K562 (cell line): ENCODE results near the gene MS4A13. TPM values are rescaled to one million over a fixed set of nuclear protein-coding genes. Genes with fewer than 3 reads are reported as not detected.

ENCODE experiments used
- ATAC-seq: fragments of 200-7000 bp; cut with Tn5 transposase; 3 replicates; pipeline ENCODE4 v1.9.1; 2020; ENCODE audit warnings: moderate library complexity
- BruUV-seq: library from RNA; stranded (reverse); fragments of 400-500 nt; replicated peaks from 2 replicates; lab custom pipeline; 2021; lab: Mats Ljungman, UMichigan
- CTCF ChIA-PET: fragments of 300-600 bp; formaldehyde crosslinking; extraction: SDS; loops from one replicate; lab custom pipeline; 2021; ENCODE audit warnings: low intra/inter-chr PET ratio; lab: Yijun Ruan, JAX
- POLR2A ChIA-PET: fragments of 300-600, 350-650 bp; sonication (Branson Sonifier 250); formaldehyde crosslinking; extraction: SDS; loops from one replicate; lab custom pipeline; 2021; ENCODE audit warnings: antibody characterized with exemption, inconsistent platforms; lab: Yijun Ruan, JAX
- DNase-seq, 4 experiments: peaks; one replicate each; pipeline versions ENCODE4 v3.0.0 to v3.0.0-alpha.2; 2011 to 2018; ENCODE audit warnings: low spot score in 3 of 4, mixed read lengths in 3 of 4; ENCODE audit errors: extremely low read depth in 1 of 4
- FAIRE-seq: peaks from 2 replicates; lab custom pipeline; 2011; peaks lifted over from hg19 to GRCh38; lab: Jason Lieb, UNC
- H2AFZ ChIP-seq: 2 replicates; pipeline ENCODE4 v1.6.0; 2011; ENCODE audit warnings: low read depth, low read length, control low read depth, inconsistent platforms
- H3K27ac ChIP-seq: fragments of 200-600 bp; 3 replicates; pipeline ENCODE4 v1.8.0; 2011; ENCODE audit warnings: low read depth, mild to moderate bottlenecking, control low read depth, inconsistent platforms, low read length, moderate library complexity, mixed read lengths; ENCODE audit errors: extremely low read depth
- H3K27me3 ChIP-seq, 2 experiments: fragments of 300-600 bp in 1 of 2; 2 replicates in 1 of 2; 3 replicates in 1 of 2; pipeline versions ENCODE4 v1.6.0 to v1.8.0; 2011; ENCODE audit warnings: inconsistent platforms in 2 of 2, low read length in 2 of 2, mild to moderate bottlenecking in 1 of 2, mixed read lengths in 1 of 2, moderate library complexity in 1 of 2; ENCODE audit not compliant: control insufficient read depth in 2 of 2, insufficient read depth in 2 of 2
- H3K36me3 ChIP-seq: fragments of 300-600 bp; 3 replicates; pipeline ENCODE4 v1.8.0; 2011; ENCODE audit warnings: mild to moderate bottlenecking, low read length, inconsistent platforms; ENCODE audit not compliant: control insufficient read depth, insufficient read depth
- H3K4me1 ChIP-seq, 2 experiments: fragments of 200-600 bp in 1 of 2; replicated peaks in 1 of 2; 2 replicates in 1 of 2; 3 replicates in 1 of 2; pipeline versions ENCODE4 v1.5.1 to v1.8.0; 2011; ENCODE audit warnings: inconsistent platforms in 2 of 2, low read length in 2 of 2, mild to moderate bottlenecking in 1 of 2, mixed read lengths in 1 of 2, moderate library complexity in 1 of 2; ENCODE audit not compliant: control insufficient read depth in 2 of 2, insufficient read depth in 2 of 2
- H3K4me2 ChIP-seq: 2 replicates; pipeline ENCODE4 v1.6.1; 2011; ENCODE audit warnings: low read length, control low read depth, inconsistent platforms, mixed read lengths; ENCODE audit not compliant: insufficient read depth
- H3K4me3 ChIP-seq: fragments of 200-600 bp; sonication (generic), shearing (Covaris generic); 2 replicates; pipeline ENCODE4 v1.5.1; 2016; ENCODE audit warnings: control low read depth, inconsistent platforms
- H3K79me2 ChIP-seq: fragments of 200-600 bp; 3 replicates; pipeline ENCODE4 v1.8.0; 2011; ENCODE audit warnings: low read length, inconsistent platforms; ENCODE audit not compliant: control insufficient read depth, insufficient read depth
- H3K9ac ChIP-seq, 2 experiments: 2 replicates each; pipeline versions ENCODE4 v1.6.0 to v1.6.1; 2011; ENCODE audit warnings: low read depth in 2 of 2, low read length in 2 of 2, control low read depth in 1 of 2, inconsistent platforms in 1 of 2, mild to moderate bottlenecking in 1 of 2, mixed read lengths in 1 of 2; ENCODE audit not compliant: insufficient read depth in 1 of 2
- H3K9me1 ChIP-seq: one replicate; pipeline ENCODE4 v1.6.0; 2011; ENCODE audit warnings: inconsistent platforms, mild to moderate bottlenecking, low read length, moderate library complexity; ENCODE audit not compliant: control insufficient read depth, insufficient read depth
- H3K9me3 ChIP-seq: replicated peaks from 2 replicates; pipeline ENCODE4 v1.5.1; 2011; ENCODE audit warnings: low read depth, low read length, inconsistent platforms; ENCODE audit not compliant: control insufficient read depth, insufficient read depth
- H4K20me1 ChIP-seq: replicated peaks from 2 replicates; pipeline ENCODE4 v1.6.1; 2011; ENCODE audit warnings: low read length, inconsistent platforms, mixed read lengths; ENCODE audit not compliant: control insufficient read depth, insufficient read depth
- DIDO1 ChIP-seq: fragments of 450-650 bp; IDR thresholded peaks from 2 replicates; pipeline ENCODE4 v1.6.1; 2016; ENCODE audit warnings: low read depth, missing biosample characterization, missing genetic modification characterization
- KDM1A ChIP-seq, 2 experiments: fragments of 450-650 bp; IDR thresholded peaks; 2 replicates each; pipeline ENCODE4 v1.6.1; 2016; ENCODE audit warnings: mild to moderate bottlenecking in 2 of 2
- NFIC ChIP-seq: fragments of 450-650 bp; IDR thresholded peaks from 2 replicates; pipeline ENCODE4 v1.6.1; 2017; ENCODE audit warnings: mild to moderate bottlenecking, inconsistent platforms
- NUFIP1 ChIP-seq: fragments of 450-650 bp; IDR thresholded peaks from 2 replicates; pipeline ENCODE4 v1.6.1; 2018; ENCODE audit not compliant: partially characterized antibody
- RBBP5 ChIP-seq: fragments of 200-600 bp; sonication (generic); IDR thresholded peaks from 2 replicates; pipeline ENCODE4 v1.6.1; 2012; ENCODE audit warnings: borderline replicate concordance, mild to moderate bottlenecking, low read length, control low read depth, inconsistent platforms; ENCODE audit not compliant: insufficient read depth, poor library complexity, severe bottlenecking
- SP1 ChIP-seq: sonication (generic); formaldehyde crosslinking; IDR thresholded peaks from 2 replicates; pipeline ENCODE4 v1.8.1; 2022; ENCODE audit warnings: mild to moderate bottlenecking, missing genetic modification reagents
- SPI1 ChIP-seq: IDR thresholded peaks from 2 replicates; pipeline ENCODE4 v1.6.1; 2011; ENCODE audit warnings: low read depth, low read length, control low read depth, borderline replicate concordance
- SRSF1 ChIP-seq: fragments of 200-400 bp; formaldehyde crosslinking; IDR thresholded peaks from 2 replicates; pipeline ENCODE4 v1.6.1; 2017; ENCODE audit warnings: mild to moderate bottlenecking, low read depth, low read length, moderate library complexity
- ZNF311 ChIP-seq: fragments of 250-450 bp; sonication (Bioruptor Pico); IDR thresholded peaks from 2 replicates; pipeline ENCODE4 v1.4.0; 2020; ENCODE audit warnings: mild to moderate bottlenecking, moderate library complexity
- WGBS: fragments of 100-300 bp; shearing (Covaris generic); methylation state at CpG from one replicate; pipeline ENCODE4 v1.1.6; 2016; ENCODE audit warnings: low coverage, mixed read lengths; ENCODE audit not compliant: insufficient coverage; ENCODE audit errors: missing lambda C conversion rate; 5-methylcytosine and 5-hydroxymethylcytosine counted together
- in situ Hi-C: fragments of 300-500 bp; cut with MboI; formaldehyde crosslinking; loops from 4 replicates; pipeline ENCODE4 v1.15.0; 2018; ENCODE audit warnings: inconsistent platforms, mixed read lengths
- intact Hi-C: fragments of 100-400 bp; cut with micrococcal nuclease; formaldehyde crosslinking; loops from 2 replicates; pipeline ENCODE4 v1.14.2; 2022
- polyA plus RNA-seq, 8 experiments: library from polyadenylated mRNA; depleted of rRNA in 4 of 8; stranded (reverse) in 5 of 8; unstranded in 3 of 8; fragments of >200 nt; fragmentation: Nextera tagmentation in 2 of 8; fragmentation: Illumina TruSeq in 1 of 8; extraction: Ambion mirVana in 2 of 8; extraction: Trizol in 1 of 8; gene quantifications; 2 replicates each; pipeline versions ENCODE4 v1.2.1 to v1.2.3, GENCODE V29; 2011 to 2014; ENCODE audit warnings: inconsistent platforms in 1 of 8, missing spikeins in 1 of 8
- total RNA-seq, 7 experiments: library from RNA; depleted of rRNA in 6 of 7; stranded (reverse); fragments of >200 nt in 6 of 7; fragmentation: Illumina TruSeq in 2 of 7; extraction: Trizol in 2 of 7; gene quantifications; 2 replicates each; pipeline versions ENCODE4 v1.2.1 to v1.2.3, GENCODE V29; 2011 to 2021; ENCODE audit warnings: low replicate concordance in 1 of 7

MS4A13 gene
- total and polyA plus RNA-seq, 9 of the 15 experiments (the other 6 are each of a cell fraction or from before 2014, with no cell fraction given) = 0.15 to 0.43 (median 0.36) TPM; not detected in 6

DNA sequence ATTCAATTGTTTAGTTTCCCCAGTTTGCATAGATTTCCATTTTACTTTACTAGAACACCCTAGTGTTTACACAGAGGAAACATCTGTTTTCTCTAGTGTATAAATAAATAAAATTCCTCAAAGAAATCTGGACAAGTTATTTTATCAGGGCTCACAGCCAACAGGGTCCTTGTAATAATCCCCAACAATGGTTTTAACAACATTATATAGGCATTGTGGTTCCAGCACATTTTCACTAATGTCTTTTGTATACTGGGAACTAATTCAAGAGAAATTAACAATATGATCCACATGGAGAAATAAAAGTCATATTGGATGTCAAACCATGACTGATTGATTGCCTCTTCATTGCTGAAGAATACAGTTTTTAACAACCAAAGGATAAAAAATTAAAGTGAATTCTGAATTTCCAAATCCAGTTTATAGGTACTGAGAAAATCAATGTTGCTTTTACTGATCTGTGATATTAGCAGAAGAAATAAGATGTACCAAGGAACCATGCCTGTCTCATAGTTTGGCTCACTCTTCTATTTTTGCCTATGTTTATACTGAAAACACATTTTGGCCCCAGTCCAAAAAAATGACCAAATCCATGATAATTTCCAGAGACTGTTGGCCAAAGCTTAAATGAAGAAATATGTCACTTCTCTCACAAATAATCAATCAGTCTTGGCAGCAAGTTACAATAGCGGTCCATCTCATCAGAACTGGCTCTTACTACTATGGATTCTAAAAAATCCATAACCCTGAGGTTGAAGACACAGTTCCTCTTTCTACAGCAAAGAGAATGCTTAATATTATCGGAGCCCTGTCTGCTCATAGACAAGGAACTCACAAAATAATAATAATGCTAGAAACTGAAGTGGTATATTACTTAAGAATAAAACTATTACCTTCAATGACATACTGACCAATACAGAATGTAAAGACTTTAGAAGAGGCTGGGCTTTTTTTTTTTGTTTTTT is 1.4 kb upstream of the MS4A13 start:
- Histone ChIP-seq H3K4me3 (no peak overlapping the region), H3K36me3 (no peaks in the 10 kb centered on the region), H3K27ac (no peak overlapping the region), H3K27me3 (0 out of 5 replicates have a peak, but pooled peaks cover 0 to 3% of the 10 kb centered on the region in 2 experiments), H3K4me2 (no peak overlapping the region), H3K9me1 (no peaks in the 10 kb centered on the region), H3K79me2 (no peaks in the 10 kb centered on the region), H3K9ac (no peak overlapping the region), H2AFZ (0 out of 2 replicates have a peak overlapping the region, but pooled peaks have one; percentile 6), H4K20me1 (no peaks in the 10 kb centered on the region), H3K4me1 (peaks cover 3 to 5% of the 10 kb centered on the region in 2 experiments; a peak in 3 of 5 replicates), H3K9me3 (no peaks in the 10 kb centered on the region)
- no TSS peak for BruUV-seq
- ChIA-PET POLR2A (interaction anchor here (0.6 kb wide), 2 partner anchors 13 to 825 kb away, joined by 3 read pairs; no protein-coding TSS in a partner anchor), CTCF (no interaction called here)
- FAIRE-seq = no peak
- intact Hi-C loops (no loop called here), in situ Hi-C loops (no loop called here)
- no peak for ATAC-seq
- no peak for DNase-seq
- TF ChIP-seq SPI1 (peak; percentile 42; the same call in 1 of the 2 replicates), NFIC (peak; percentile 75), RBBP5 (no peak)
- WGBS = 13% methylated on average over 2 of the region's 2 CpGs

- no TSS peak for BruUV-seq
- Histone ChIP-seq H3K9ac (no peak overlapping the region), H2AFZ (no peak overlapping the region), H3K79me2 (no peaks in the 10 kb centered on the region), H3K4me2 (no peak overlapping the region), H3K27ac (no peak overlapping the region), H3K4me3 (no peak overlapping the region), H3K27me3 (no peaks in the 10 kb centered on the region), H3K4me1 (no peaks in the 10 kb centered on the region), H3K36me3 (no peaks in the 10 kb centered on the region), H3K9me1 (no peaks in the 10 kb centered on the region), H4K20me1 (no peaks in the 10 kb centered on the region), H3K9me3 (no peaks in the 10 kb centered on the region)
- TF ChIP-seq KDM1A (IDR thresholded peaks at IDR 0.05) (no peak), SP1 (CRISPR knock-in tag) (no peak), NUFIP1 (no peak), ZNF311 (no peak), DIDO1 (tag) (no peak), SRSF1 (no peak)
- in situ Hi-C loops (no loop called here), intact Hi-C loops (no loop called here)
- 6% methylated on average over 1 of the region's 1 CpG for WGBS
- DNase-seq (no peak), FAIRE-seq (no peak), ATAC-seq (no peak)
- POLR2A ChIA-PET = no interaction called here
- CTCF ChIA-PET = no interaction called here
Measured at GRCh38 chr11:60528465-60528864, 13.3 kb downstream of the MS4A13 start.
